Measurements from ENCODE around the gene GNG3. TPM values are rescaled to one million over a fixed set of nuclear protein-coding genes. Genes with fewer than 3 reads are reported as not detected.
"Not testable (repeated sequence)": the region's sequence is repeated elsewhere in the genome, so short reads cannot be mapped to it uniquely, and the experiment has no call there.

The GNG3 gene
- total and polyA plus RNA-seq, 2 experiments from 2014 or later = 0.23 to 1.2 TPM

- under 1% methylated on average over 20 of the region's 20 CpGs for WGBS (ENCODE audit: low lambda C conversion rate, missing lambda C conversion rate)
- peak overlapping the region; percentile 93 for H2AFZ ChIP-seq
- H3K4me1 ChIP-seq (ENCODE audit: insufficient read depth) = peaks cover 16% of the 10 kb centered on the region
These were observed 20.3 kb downstream of the GNG3 start for GRCh38 chr11:62727872-62728170.

GRCh38 chr11:62728171-62728988 is 20.9 kb downstream of the GNG3 start, which contains the start of gene TTC9C:
Gene TTC9C (plus strand): TSS chr11:62728486. CDS start chr11:62728849, 363 bp downstream.
- peak within 1 kb of the TSS; percentile 91 for H3K27ac ChIP-seq
- H3K79me2 ChIP-seq = peaks cover 79% of the 10 kb centered on the region
- DNase-seq (ENCODE audit: low spot score) = peak; percentile 95
- H3K9me2 ChIP-seq (replicated peaks; ENCODE audit: insufficient read depth) = no peaks in the 10 kb centered on the region
- peaks cover 34% of the 10 kb centered on the region for H4K20me1 ChIP-seq (ENCODE audit: insufficient read depth, poor library complexity, severe bottlenecking)
- H3K36me3 ChIP-seq (replicated peaks; ENCODE audit: insufficient read depth, low read depth) = no peaks in the 10 kb centered on the region
- TF ChIP-seq EZH2 (IDR thresholded peaks at IDR 0.05; ENCODE audit: borderline replicate concordance) (no peak), CTCF (IDR thresholded peaks at IDR 0.05; ENCODE audit: poor library complexity) (no peak), EZH2phosphoT487 (IDR thresholded peaks at IDR 0.05; ENCODE audit: low read depth, severe bottlenecking, unreplicated experiment) (no peak)
- peak within 1 kb of the TSS; percentile 81 for H3K4me2 ChIP-seq
- peak within 1 kb of the TSS; percentile 48 for H3K4me3 ChIP-seq
- H3K9me3 ChIP-seq (ENCODE audit: low read depth) = no peaks in the 10 kb centered on the region
- H2AFZ ChIP-seq = peak within 1 kb of the TSS; percentile 93
- no peaks in the 10 kb centered on the region for H3K27me3 ChIP-seq
- whole genome bisulfite sequencing (ENCODE audit: low lambda C conversion rate, missing lambda C conversion rate) = under 1% methylated on average over 29 of the region's 29 CpGs
- peaks cover 16% of the 10 kb centered on the region for H3K4me1 ChIP-seq (ENCODE audit: insufficient read depth)

More at GRCh38 chr11:62727872-62728170, 20.3 kb downstream of the GNG3 start:
- Histone ChIP-seq H3K36me3 (replicated peaks; ENCODE audit: insufficient read depth, low read depth) (no peaks in the 10 kb centered on the region), H3K4me2 (peak overlapping the region; percentile 81), H3K79me2 (peaks cover 80% of the 10 kb centered on the region), H3K9me3 (ENCODE audit: low read depth) (no peaks in the 10 kb centered on the region), H3K4me3 (peak overlapping the region; percentile 48), H3K9me2 (replicated peaks; ENCODE audit: insufficient read depth) (no peaks in the 10 kb centered on the region), H3K27ac (peak overlapping the region; percentile 91), H4K20me1 (ENCODE audit: insufficient read depth, poor library complexity, severe bottlenecking) (peaks cover 38% of the 10 kb centered on the region), H3K27me3 (no peaks in the 10 kb centered on the region)
- no peak for TF ChIP-seq CTCF (IDR thresholded peaks at IDR 0.05; ENCODE audit: poor library complexity)
- no peak for TF ChIP-seq EZH2 (IDR thresholded peaks at IDR 0.05; ENCODE audit: borderline replicate concordance)
- TF ChIP-seq EZH2phosphoT487 (IDR thresholded peaks at IDR 0.05; ENCODE audit: low read depth, severe bottlenecking, unreplicated experiment) = no peak
- peak; percentile 96 for DNase-seq (ENCODE audit: low spot score)

- not testable (repeated sequence) for H3K27ac ChIP-seq; H3K9me3 ChIP-seq (ENCODE audit: low read depth); DNase-seq (ENCODE audit: low spot score); H3K4me3 ChIP-seq; H3K4me1 ChIP-seq (ENCODE audit: insufficient read depth); H2AFZ ChIP-seq; H3K27me3 ChIP-seq; H3K36me3 ChIP-seq (replicated peaks; ENCODE audit: insufficient read depth, low read depth); H3K9me2 ChIP-seq (replicated peaks; ENCODE audit: insufficient read depth)
- WGBS (ENCODE audit: low lambda C conversion rate, missing lambda C conversion rate) = 82% methylated on average over 14 of the region's 14 CpGs
- Histone ChIP-seq H3K79me2 (peaks cover 78% of the 10 kb centered on the region), H3K4me2 (peak overlapping the region; percentile 81), H4K20me1 (ENCODE audit: insufficient read depth, poor library complexity, severe bottlenecking) (peaks cover 17% of the 10 kb centered on the region)
These were observed 22.6 kb downstream of the GNG3 start for GRCh38 chr11:62730076-62730475.

GRCh38 chr11:62732830-62733229 is 25.4 kb downstream of the GNG3 start:
- no peak for TF ChIP-seq EZH2 (IDR thresholded peaks at IDR 0.05; ENCODE audit: borderline replicate concordance)
- peak; percentile 23 for TF ChIP-seq CTCF (IDR thresholded peaks at IDR 0.05; ENCODE audit: poor library complexity)
- WGBS (ENCODE audit: low lambda C conversion rate, missing lambda C conversion rate) = 86% methylated on average over 2 of the region's 2 CpGs

More at GRCh38 chr11:62732830-62733229, 25.4 kb downstream of the GNG3 start:
- Histone ChIP-seq H3K79me2 (peaks cover 64% of the 10 kb centered on the region), H3K27ac (no peak overlapping the region), H3K4me2 (no peak overlapping the region), H4K20me1 (ENCODE audit: insufficient read depth, poor library complexity, severe bottlenecking) (no peaks in the 10 kb centered on the region), H3K27me3 (no peaks in the 10 kb centered on the region), H3K9me3 (ENCODE audit: low read depth) (no peaks in the 10 kb centered on the region), H3K4me3 (no peak overlapping the region), H3K4me1 (ENCODE audit: insufficient read depth) (no peaks in the 10 kb centered on the region), H3K36me3 (replicated peaks; ENCODE audit: insufficient read depth, low read depth) (no peaks in the 10 kb centered on the region), H3K9me2 (replicated peaks; ENCODE audit: insufficient read depth) (no peaks in the 10 kb centered on the region), H2AFZ (no peak overlapping the region)
- no peak for DNase-seq (ENCODE audit: low spot score)
